ENCODE measurements around the gene DNASE1L3.

DNA sequence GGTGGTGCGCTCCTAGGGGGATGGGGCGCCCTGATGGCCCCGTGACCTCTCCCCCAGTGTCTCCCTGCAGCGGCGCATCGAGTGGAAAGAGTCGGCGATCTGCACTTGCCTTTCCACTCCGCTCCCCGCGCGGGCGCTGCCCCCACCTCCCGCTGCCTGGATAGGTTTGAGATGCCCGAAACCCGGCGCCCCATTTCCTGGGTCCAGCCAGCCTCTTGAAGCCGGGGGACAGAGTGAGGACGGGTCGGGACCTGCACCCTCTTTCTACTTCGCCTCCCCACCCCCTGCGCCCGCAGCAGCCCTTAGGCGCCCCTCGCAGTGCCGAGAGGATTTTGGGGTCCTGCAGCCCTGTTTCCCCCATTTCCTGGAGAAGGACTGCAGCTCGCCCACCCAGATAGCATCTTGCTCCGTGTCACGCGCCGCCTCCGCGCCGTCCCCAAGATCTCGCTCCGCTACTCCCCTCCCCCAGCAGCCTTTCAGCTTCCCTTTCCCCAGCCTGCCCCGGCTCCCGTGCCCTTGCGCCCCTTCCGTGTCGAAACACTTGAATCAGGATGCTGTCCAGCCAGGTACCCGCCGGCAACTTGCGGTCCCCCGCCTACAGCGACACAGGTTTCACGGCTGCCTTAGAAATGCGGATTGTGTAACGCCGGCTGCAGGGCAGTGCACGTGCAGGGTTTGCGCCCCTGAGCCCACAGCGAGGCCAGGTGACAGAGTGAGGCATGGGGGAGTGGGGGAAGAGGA is 27.3 kb upstream of the DNASE1L3 start:
- TF ChIP-seq YY1 (IDR thresholded peaks at IDR 0.05) (peak; percentile 46), RAD21 (IDR thresholded peaks at IDR 0.05) (peak; percentile 20 to 47), SP1 (IDR thresholded peaks at IDR 0.05) (peak; percentile 41), EGR1 (IDR thresholded peaks at IDR 0.05; ENCODE audit: low read depth in 2 of 2) (no peak)
- TF ChIP-seq, protein P1, sequence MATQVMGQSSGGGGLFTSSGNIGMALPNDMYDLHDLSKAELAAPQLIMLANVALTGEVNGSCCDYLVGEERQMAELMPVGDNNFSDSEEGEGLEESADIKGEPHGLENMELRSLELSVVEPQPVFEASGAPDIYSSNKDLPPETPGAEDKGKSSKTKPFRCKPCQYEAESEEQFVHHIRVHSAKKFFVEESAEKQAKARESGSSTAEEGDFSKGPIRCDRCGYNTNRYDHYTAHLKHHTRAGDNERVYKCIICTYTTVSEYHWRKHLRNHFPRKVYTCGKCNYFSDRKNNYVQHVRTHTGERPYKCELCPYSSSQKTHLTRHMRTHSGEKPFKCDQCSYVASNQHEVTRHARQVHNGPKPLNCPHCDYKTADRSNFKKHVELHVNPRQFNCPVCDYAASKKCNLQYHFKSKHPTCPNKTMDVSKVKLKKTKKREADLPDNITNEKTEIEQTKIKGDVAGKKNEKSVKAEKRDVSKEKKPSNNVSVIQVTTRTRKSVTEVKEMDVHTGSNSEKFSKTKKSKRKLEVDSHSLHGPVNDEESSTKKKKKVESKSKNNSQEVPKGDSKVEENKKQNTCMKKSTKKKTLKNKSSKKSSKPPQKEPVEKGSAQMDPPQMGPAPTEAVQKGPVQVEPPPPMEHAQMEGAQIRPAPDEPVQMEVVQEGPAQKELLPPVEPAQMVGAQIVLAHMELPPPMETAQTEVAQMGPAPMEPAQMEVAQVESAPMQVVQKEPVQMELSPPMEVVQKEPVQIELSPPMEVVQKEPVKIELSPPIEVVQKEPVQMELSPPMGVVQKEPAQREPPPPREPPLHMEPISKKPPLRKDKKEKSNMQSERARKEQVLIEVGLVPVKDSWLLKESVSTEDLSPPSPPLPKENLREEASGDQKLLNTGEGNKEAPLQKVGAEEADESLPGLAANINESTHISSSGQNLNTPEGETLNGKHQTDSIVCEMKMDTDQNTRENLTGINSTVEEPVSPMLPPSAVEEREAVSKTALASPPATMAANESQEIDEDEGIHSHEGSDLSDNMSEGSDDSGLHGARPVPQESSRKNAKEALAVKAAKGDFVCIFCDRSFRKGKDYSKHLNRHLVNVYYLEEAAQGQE (IDR thresholded peaks at IDR 0.05) = peak; percentile 96
- TF ChIP-seq, protein P2, sequence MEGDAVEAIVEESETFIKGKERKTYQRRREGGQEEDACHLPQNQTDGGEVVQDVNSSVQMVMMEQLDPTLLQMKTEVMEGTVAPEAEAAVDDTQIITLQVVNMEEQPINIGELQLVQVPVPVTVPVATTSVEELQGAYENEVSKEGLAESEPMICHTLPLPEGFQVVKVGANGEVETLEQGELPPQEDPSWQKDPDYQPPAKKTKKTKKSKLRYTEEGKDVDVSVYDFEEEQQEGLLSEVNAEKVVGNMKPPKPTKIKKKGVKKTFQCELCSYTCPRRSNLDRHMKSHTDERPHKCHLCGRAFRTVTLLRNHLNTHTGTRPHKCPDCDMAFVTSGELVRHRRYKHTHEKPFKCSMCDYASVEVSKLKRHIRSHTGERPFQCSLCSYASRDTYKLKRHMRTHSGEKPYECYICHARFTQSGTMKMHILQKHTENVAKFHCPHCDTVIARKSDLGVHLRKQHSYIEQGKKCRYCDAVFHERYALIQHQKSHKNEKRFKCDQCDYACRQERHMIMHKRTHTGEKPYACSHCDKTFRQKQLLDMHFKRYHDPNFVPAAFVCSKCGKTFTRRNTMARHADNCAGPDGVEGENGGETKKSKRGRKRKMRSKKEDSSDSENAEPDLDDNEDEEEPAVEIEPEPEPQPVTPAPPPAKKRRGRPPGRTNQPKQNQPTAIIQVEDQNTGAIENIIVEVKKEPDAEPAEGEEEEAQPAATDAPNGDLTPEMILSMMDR (IDR thresholded peaks at IDR 0.05; ENCODE audit: low read depth, low read length, missing input control) = no peak
- TF ChIP-seq, protein P3, sequence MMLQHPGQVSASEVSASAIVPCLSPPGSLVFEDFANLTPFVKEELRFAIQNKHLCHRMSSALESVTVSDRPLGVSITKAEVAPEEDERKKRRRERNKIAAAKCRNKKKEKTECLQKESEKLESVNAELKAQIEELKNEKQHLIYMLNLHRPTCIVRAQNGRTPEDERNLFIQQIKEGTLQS (IDR thresholded peaks at IDR 0.05) = no peak
- TF ChIP-seq, protein P4, sequence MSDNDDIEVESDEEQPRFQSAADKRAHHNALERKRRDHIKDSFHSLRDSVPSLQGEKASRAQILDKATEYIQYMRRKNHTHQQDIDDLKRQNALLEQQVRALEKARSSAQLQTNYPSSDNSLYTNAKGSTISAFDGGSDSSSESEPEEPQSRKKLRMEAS (IDR thresholded peaks at IDR 0.05) = peak; percentile 59
